ENCODE results near the gene ADAMTS6.

GRCh38 chr5:65157906-65158603, 323.7 kb downstream of the ADAMTS6 start:
- TF ChIP-seq CTCF (IDR thresholded peaks at IDR 0.05) = no peak
- TF ChIP-seq KDM5A (IDR thresholded peaks at IDR 0.05) = no peak
- no peak for TF ChIP-seq MYC (IDR thresholded peaks at IDR 0.05; ENCODE audit: borderline replicate concordance, low read length)
- TF ChIP-seq RCOR1 (IDR thresholded peaks at IDR 0.05; ENCODE audit: low read depth, low read length) = no peak
- no peak for TF ChIP-seq E2F6 (IDR thresholded peaks at IDR 0.05; ENCODE audit: borderline replicate concordance, low read depth)
- TF ChIP-seq MAZ (IDR thresholded peaks at IDR 0.05; ENCODE audit: borderline replicate concordance, low read depth, low read length) = no peak
- TF ChIP-seq BCL3 (IDR thresholded peaks at IDR 0.05) = no peak
- no peak for TF ChIP-seq PBX3 (IDR thresholded peaks at IDR 0.05)
- TF ChIP-seq NPAS2 (CRISPR knock-in tag; IDR thresholded peaks at IDR 0.05; ENCODE audit: borderline replicate concordance) = no peak
